K562 (cell line): ENCODE measurements around the gene RALGAPB. TPM values are rescaled to one million over a fixed set of nuclear protein-coding genes. Genes with fewer than 3 reads are reported as not detected.

Experiments
- ATAC-seq: fragments of 200-7000 bp; cut with Tn5 transposase; 3 replicates; pipeline ENCODE4 v1.9.1; 2020; ENCODE audit warnings: moderate library complexity
- BruUV-seq: library from RNA; stranded (reverse); fragments of 400-500 nt; replicated peaks from 2 replicates; lab custom pipeline; 2021; lab: Mats Ljungman, UMichigan
- CTCF ChIA-PET: fragments of 300-600 bp; formaldehyde crosslinking; extraction: SDS; loops from one replicate; lab custom pipeline; 2021; ENCODE audit warnings: low intra/inter-chr PET ratio; lab: Yijun Ruan, JAX
- POLR2A ChIA-PET: fragments of 300-600, 350-650 bp; sonication (Branson Sonifier 250); formaldehyde crosslinking; extraction: SDS; loops from one replicate; lab custom pipeline; 2021; ENCODE audit warnings: antibody characterized with exemption, inconsistent platforms; lab: Yijun Ruan, JAX
- DNase-seq, 4 experiments: peaks; one replicate each; pipeline versions ENCODE4 v3.0.0 to v3.0.0-alpha.2; 2011 to 2018; ENCODE audit warnings: low spot score in 3 of 4, mixed read lengths in 3 of 4; ENCODE audit errors: extremely low read depth in 1 of 4
- FAIRE-seq: peaks from 2 replicates; lab custom pipeline; 2011; peaks lifted over from hg19 to GRCh38; lab: Jason Lieb, UNC
- H2AFZ ChIP-seq: 2 replicates; pipeline ENCODE4 v1.6.0; 2011; ENCODE audit warnings: low read depth, low read length, control low read depth, inconsistent platforms
- H3K27ac ChIP-seq: fragments of 200-600 bp; 3 replicates; pipeline ENCODE4 v1.8.0; 2011; ENCODE audit warnings: low read depth, mild to moderate bottlenecking, control low read depth, inconsistent platforms, low read length, moderate library complexity, mixed read lengths; ENCODE audit errors: extremely low read depth
- H3K27me3 ChIP-seq, 2 experiments: fragments of 300-600 bp in 1 of 2; 2 replicates in 1 of 2; 3 replicates in 1 of 2; pipeline versions ENCODE4 v1.6.0 to v1.8.0; 2011; ENCODE audit warnings: inconsistent platforms in 2 of 2, low read length in 2 of 2, mild to moderate bottlenecking in 1 of 2, mixed read lengths in 1 of 2, moderate library complexity in 1 of 2; ENCODE audit not compliant: control insufficient read depth in 2 of 2, insufficient read depth in 2 of 2
- H3K36me3 ChIP-seq: fragments of 300-600 bp; 3 replicates; pipeline ENCODE4 v1.8.0; 2011; ENCODE audit warnings: mild to moderate bottlenecking, low read length, inconsistent platforms; ENCODE audit not compliant: control insufficient read depth, insufficient read depth
- H3K4me1 ChIP-seq, 2 experiments: fragments of 200-600 bp in 1 of 2; replicated peaks in 1 of 2; 2 replicates in 1 of 2; 3 replicates in 1 of 2; pipeline versions ENCODE4 v1.5.1 to v1.8.0; 2011; ENCODE audit warnings: inconsistent platforms in 2 of 2, low read length in 2 of 2, mild to moderate bottlenecking in 1 of 2, mixed read lengths in 1 of 2, moderate library complexity in 1 of 2; ENCODE audit not compliant: control insufficient read depth in 2 of 2, insufficient read depth in 2 of 2
- H3K4me2 ChIP-seq: 2 replicates; pipeline ENCODE4 v1.6.1; 2011; ENCODE audit warnings: low read length, control low read depth, inconsistent platforms, mixed read lengths; ENCODE audit not compliant: insufficient read depth
- H3K4me3 ChIP-seq: fragments of 200-600 bp; sonication (generic), shearing (Covaris generic); 2 replicates; pipeline ENCODE4 v1.5.1; 2016; ENCODE audit warnings: control low read depth, inconsistent platforms
- H3K79me2 ChIP-seq: fragments of 200-600 bp; 3 replicates; pipeline ENCODE4 v1.8.0; 2011; ENCODE audit warnings: low read length, inconsistent platforms; ENCODE audit not compliant: control insufficient read depth, insufficient read depth
- H3K9ac ChIP-seq, 2 experiments: 2 replicates each; pipeline versions ENCODE4 v1.6.0 to v1.6.1; 2011; ENCODE audit warnings: low read depth in 2 of 2, low read length in 2 of 2, control low read depth in 1 of 2, inconsistent platforms in 1 of 2, mild to moderate bottlenecking in 1 of 2, mixed read lengths in 1 of 2; ENCODE audit not compliant: insufficient read depth in 1 of 2
- H3K9me1 ChIP-seq: one replicate; pipeline ENCODE4 v1.6.0; 2011; ENCODE audit warnings: inconsistent platforms, mild to moderate bottlenecking, low read length, moderate library complexity; ENCODE audit not compliant: control insufficient read depth, insufficient read depth
- H3K9me3 ChIP-seq: replicated peaks from 2 replicates; pipeline ENCODE4 v1.5.1; 2011; ENCODE audit warnings: low read depth, low read length, inconsistent platforms; ENCODE audit not compliant: control insufficient read depth, insufficient read depth
- H4K20me1 ChIP-seq: replicated peaks from 2 replicates; pipeline ENCODE4 v1.6.1; 2011; ENCODE audit warnings: low read length, inconsistent platforms, mixed read lengths; ENCODE audit not compliant: control insufficient read depth, insufficient read depth
- ATF1 ChIP-seq, 2 experiments: fragments of 450-650 bp in 1 of 2; IDR thresholded peaks; 2 replicates each; pipeline ENCODE4 v1.6.1; 2016; ENCODE audit warnings: missing compliant biosample characterization in 1 of 2, missing genetic modification characterization in 1 of 2
- JUNB ChIP-seq: fragments of 450-650 bp; formaldehyde crosslinking; conservative IDR thresholded peaks from 2 replicates; pipeline ENCODE4 v1.4.0; 2020; ENCODE audit warnings: mild to moderate bottlenecking
- MGA ChIP-seq: fragments of 450-650 bp; IDR thresholded peaks from 2 replicates; pipeline ENCODE4 v1.6.1; 2016; ENCODE audit warnings: mild to moderate bottlenecking, moderate library complexity
- NFRKB ChIP-seq: fragments of 450-650 bp; IDR thresholded peaks from 2 replicates; pipeline ENCODE4 v1.6.1; 2016; ENCODE audit warnings: low read depth
- NFXL1 ChIP-seq: fragments of 450-650 bp; formaldehyde crosslinking; IDR thresholded peaks from 2 replicates; pipeline ENCODE4 v1.4.0; 2021; ENCODE audit warnings: mild to moderate bottlenecking
- SRF ChIP-seq, 2 experiments: fragments of 250-450, 450-650 bp in 1 of 2; sonication (Bioruptor Pico) in 1 of 2; sonication (generic) in 1 of 2; formaldehyde crosslinking; IDR thresholded peaks; 2 replicates each; pipeline versions ENCODE4 v1.5.0 to v1.5.1; 2020 to 2022; ENCODE audit warnings: mild to moderate bottlenecking in 1 of 2, missing genetic modification reagents in 1 of 2
- ZNF282 ChIP-seq: sonication (generic); formaldehyde crosslinking; IDR thresholded peaks from 2 replicates; pipeline ENCODE4 v1.8.1; 2023; ENCODE audit warnings: missing genetic modification reagents
- ZNF740 ChIP-seq, 3 experiments: fragments of 200-800 bp in 1 of 3; sonication (Bioruptor generic) in 1 of 3; sonication (generic) in 1 of 3; formaldehyde crosslinking in 1 of 3; IDR thresholded peaks; 2 replicates each; pipeline versions ENCODE4 v1.6.1 to v1.8.0; 2016 to 2022; ENCODE audit warnings: mild to moderate bottlenecking in 2 of 3, missing compliant biosample characterization in 2 of 3, missing genetic modification characterization in 2 of 3, missing genetic modification reagents in 1 of 3
- WGBS: fragments of 100-300 bp; shearing (Covaris generic); methylation state at CpG from one replicate; pipeline ENCODE4 v1.1.6; 2016; ENCODE audit warnings: low coverage, mixed read lengths; ENCODE audit not compliant: insufficient coverage; ENCODE audit errors: missing lambda C conversion rate; 5-methylcytosine and 5-hydroxymethylcytosine counted together
- in situ Hi-C: fragments of 300-500 bp; cut with MboI; formaldehyde crosslinking; loops from 4 replicates; pipeline ENCODE4 v1.15.0; 2018; ENCODE audit warnings: inconsistent platforms, mixed read lengths
- intact Hi-C: fragments of 100-400 bp; cut with micrococcal nuclease; formaldehyde crosslinking; loops from 2 replicates; pipeline ENCODE4 v1.14.2; 2022
- polyA plus RNA-seq, 8 experiments: library from polyadenylated mRNA; depleted of rRNA in 4 of 8; stranded (reverse) in 5 of 8; unstranded in 3 of 8; fragments of >200 nt; fragmentation: Nextera tagmentation in 2 of 8; fragmentation: Illumina TruSeq in 1 of 8; extraction: Ambion mirVana in 2 of 8; extraction: Trizol in 1 of 8; gene quantifications; 2 replicates each; pipeline versions ENCODE4 v1.2.1 to v1.2.3, GENCODE V29; 2011 to 2014; ENCODE audit warnings: inconsistent platforms in 1 of 8, missing spikeins in 1 of 8
- total RNA-seq, 7 experiments: library from RNA; depleted of rRNA in 6 of 7; stranded (reverse); fragments of >200 nt in 6 of 7; fragmentation: Illumina TruSeq in 2 of 7; extraction: Trizol in 2 of 7; gene quantifications; 2 replicates each; pipeline versions ENCODE4 v1.2.1 to v1.2.3, GENCODE V29; 2011 to 2021; ENCODE audit warnings: low replicate concordance in 1 of 7

Gene RALGAPB
- total and polyA plus RNA-seq, 9 of the 15 experiments (the other 6 are each of a cell fraction or from before 2014, with no cell fraction given), result 4.3 to 25.6 (median 13.6) TPM

GRCh38 chr20:38435555-38435939, 37.1 kb upstream of the RALGAPB start:
- Histone ChIP-seq H3K9me3 (no peaks in the 10 kb centered on the region), H3K9me1 (peaks cover 11% of the 10 kb centered on the region), H3K9ac (no peak overlapping the region), H3K4me2 (peak overlapping the region; percentile 97; the same call in 1 of the 2 replicates), H3K79me2 (peaks cover 47% of the 10 kb centered on the region), H3K27me3 (no peaks in the 10 kb centered on the region), H4K20me1 (peaks cover 40% of the 10 kb centered on the region), H3K27ac (no peak overlapping the region; the same call in 2 of the 3 replicates), H3K4me3 (no peak overlapping the region), H3K4me1 (peaks cover 20 to 25% of the 10 kb centered on the region in 2 experiments; a peak in 4 of 5 replicates), H3K36me3 (peaks cover 43% of the 10 kb centered on the region), H2AFZ (peak overlapping the region; percentile 89)
- ChIA-PET POLR2A (interaction anchor here (0.5 to 5.6 kb wide), 17 partner anchors 10 to 680 kb away, joined by 3 to 130 read pairs (median 4); partner anchors contain the start of gene RALGAPB), CTCF (interaction anchor here (0.9 to 2.6 kb wide), 2 partner anchors 11 to 18 kb away, joined by 4 to 72 read pairs; no protein-coding TSS in a partner anchor)
- ATAC-seq (no peak), FAIRE-seq (no peak), DNase-seq (no peak)
- WGBS, result 40% methylated on average over 6 of the region's 6 CpGs
- BruUV-seq, result no TSS peak
- intact Hi-C loops (loop anchor here (5.0 kb wide), 1 partner anchor 37 kb away; the partner anchor contains the start of gene RALGAPB), in situ Hi-C loops (no loop called here)
- no peak for TF ChIP-seq NFXL1 (CRISPR knock-in tag)
- TF ChIP-seq JUNB (CRISPR knock-in tag), result no peak
- no peak for TF ChIP-seq NFRKB
- TF ChIP-seq SRF (CRISPR knock-in tag; IDR thresholded peaks at IDR 0.05), result no peak
- no peak for TF ChIP-seq ATF1 (CRISPR knock-in tag; IDR thresholded peaks at IDR 0.05)
- TF ChIP-seq ATF1 (tag; IDR thresholded peaks at IDR 0.05), result peak; percentile 34
- TF ChIP-seq ZNF282 (CRISPR knock-in tag), result 0 out of 2 replicates have a peak, but pooled peaks have one; percentile 7
- no peak for TF ChIP-seq MGA
- TF ChIP-seq ZNF740 (CRISPR knock-in tag; IDR thresholded peaks at IDR 0.05), result 0 out of 2 replicates have a peak, but pooled peaks have one; percentile 4
- no peak for TF ChIP-seq ZNF740 (tag; IDR thresholded peaks at IDR 0.05)
